8988T (cell line): Measurements from ENCODE around the gene SP2.

Experiments
- DNase-seq: peaks from one replicate; pipeline ENCODE4 v3.0.0; 2011

Gene SP2

DNA sequence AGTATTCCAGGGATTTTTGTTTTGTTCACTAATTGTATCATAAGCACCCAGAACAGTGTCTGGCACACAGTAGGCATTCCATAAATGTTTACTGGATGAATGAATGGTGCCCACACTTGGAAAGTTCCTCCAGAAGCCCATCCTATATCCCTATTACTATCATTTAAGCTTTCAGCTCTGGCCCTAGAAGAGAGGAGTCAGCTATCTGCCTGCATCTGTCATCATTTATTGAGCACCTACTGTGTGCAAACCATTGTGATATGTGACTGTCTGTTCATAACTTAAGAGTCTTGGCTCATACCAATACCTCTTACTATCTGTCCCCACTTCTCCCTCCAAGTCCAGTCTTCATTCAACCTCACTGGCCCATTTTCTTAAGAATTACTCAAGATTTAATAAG, 25.0 kb upstream of the SP2 start:
- DNase-seq: no peak

DNA sequence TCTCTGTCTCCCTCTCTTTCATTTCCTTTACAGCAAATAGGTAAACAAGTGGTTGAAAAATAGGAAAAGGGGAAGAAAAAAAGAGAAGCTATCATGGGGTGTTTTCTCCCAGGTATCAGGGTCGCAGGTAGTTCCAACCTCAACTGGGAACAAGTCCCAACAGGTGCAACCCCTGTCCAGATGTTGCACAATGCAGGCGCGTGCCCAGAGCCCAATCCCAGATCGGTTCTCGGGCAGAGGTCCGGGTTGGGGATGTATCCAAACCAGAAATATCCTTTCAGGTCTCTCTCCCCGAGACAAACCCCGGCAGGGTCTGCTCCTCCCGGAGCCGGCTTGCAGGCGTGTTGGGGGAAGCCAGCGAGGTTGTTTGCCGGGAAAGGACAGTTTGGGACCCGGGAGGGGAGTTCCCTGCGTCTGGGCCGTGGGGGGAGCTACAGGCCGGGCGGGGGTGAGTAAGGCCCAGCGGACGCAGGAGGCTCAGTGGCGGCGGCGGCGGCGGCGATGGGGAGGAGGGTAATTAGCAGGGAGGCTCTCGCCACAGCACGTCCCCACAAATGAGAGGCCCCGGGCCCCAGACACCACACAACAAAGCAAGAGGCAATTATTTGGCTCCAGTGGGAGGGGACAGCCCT, 23.9 kb upstream of the SP2 start:
- DNase-seq: no peak

DNA sequence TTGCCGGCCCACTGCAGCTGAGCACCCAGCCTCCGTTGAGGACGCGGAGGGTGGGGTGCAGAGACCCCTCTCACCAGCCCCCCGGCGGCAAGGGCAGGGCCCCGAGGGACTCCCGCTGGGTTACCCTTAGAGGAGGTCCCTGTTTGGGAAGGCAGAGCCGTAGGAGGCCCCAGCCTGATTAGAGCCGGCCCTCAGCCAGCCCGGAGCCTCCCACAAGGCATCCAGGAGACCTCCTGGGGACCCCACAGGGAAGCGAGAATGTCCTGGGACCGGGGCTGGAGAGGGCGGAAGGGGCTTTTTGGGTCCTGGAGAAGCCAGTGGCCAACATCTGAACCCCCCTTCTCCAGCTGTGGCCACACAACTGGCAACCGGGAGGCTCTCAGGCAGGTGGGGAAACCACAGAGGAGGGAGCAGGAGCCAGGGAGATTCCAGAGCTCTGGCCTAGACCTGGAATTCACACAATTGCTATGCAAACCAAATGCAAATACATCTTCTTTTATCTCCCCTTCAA, 23.3 kb upstream of the SP2 start:
- DNase-seq: no peak

DNA sequence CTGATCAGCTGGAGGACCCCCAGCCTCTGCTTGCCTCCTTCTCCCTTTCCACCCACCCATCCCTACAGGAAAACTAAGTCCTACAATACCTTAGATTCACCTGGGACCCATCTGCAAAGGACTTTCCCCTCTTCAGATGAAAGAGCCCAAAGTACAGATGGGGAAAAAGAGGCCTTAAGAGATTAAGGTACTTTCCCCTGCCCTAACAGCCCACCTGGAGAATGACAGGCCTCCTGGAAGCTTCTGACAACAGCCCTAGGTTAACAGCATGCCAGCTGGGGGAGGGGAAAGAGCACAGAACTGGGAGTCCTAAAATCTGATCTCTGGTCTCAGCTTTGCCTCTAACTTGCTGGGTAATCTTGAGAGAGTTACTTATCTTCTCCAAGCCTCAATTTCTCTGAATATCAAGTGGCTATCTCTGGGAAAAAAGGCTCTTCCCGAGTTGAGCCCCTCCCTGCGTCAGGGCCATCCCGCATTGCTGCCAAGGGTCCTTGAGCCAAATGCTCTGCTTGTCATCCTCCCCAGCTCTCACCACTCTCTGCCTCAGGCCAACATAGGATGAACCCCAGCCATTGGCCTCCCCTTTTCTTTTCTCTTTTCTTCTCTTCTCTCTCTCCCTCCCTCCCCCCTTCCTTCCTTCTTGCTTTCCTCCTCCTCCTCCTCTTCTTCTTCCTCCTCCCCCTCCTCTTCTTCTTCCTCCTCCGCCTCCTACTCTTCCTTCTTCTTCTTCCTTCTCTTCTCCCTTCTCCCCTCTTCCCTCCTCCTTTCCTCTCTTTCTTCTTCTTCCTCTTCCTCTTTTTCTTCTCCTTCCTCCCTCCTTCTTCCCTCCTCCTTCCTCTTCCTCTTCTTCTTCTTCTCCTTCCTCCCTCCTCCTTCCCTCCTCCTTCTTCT, 22.6 kb upstream of the SP2 start:
- DNase-seq: no peak

DNA sequence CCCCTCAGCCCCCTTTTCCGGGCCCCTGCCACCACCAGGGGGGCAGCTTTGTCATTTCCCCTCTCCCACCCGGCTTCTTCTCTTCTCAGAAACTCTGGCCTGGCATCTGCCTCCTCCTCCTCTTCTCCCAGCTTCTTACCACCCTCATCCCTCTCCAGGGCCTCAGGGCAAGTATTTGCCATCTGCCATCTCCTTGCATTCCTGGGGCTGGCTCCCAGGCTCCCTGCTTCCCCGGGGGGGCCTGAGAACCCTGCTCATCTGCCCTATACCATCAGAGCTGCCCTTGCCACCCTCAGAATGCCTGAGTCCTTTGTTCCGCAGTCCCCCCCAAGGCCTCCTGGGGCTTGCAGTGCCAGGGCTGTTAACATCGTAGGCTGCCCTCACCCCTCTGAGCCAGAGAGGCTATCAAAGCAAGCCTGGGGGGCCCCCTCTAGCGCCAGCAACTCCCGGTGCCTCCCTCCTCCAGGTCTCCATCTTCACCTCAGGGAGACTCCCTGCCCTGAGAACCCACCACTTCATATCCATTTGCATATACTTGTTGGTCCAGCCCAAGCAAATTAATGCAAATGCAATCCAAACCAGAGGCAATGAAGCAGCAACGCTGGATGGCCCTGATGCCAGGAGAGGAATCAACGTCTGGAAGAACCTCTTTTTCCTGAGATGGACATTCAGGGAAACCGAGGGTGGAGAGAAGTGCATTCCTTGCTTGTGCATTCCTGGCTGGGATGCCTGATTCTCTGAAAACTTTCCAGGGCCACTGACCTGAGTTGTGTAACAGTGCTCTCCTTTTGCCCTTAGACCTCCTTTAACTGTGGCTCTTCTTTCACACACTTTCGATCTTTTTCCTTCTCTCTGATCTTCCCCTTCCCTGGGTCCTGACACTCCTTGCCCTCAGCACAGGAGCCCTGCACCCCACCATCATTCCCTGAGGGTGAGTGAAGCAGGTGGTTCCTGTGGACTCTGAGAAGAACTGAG, 20.7 kb upstream of the SP2 start:
- no peak for DNase-seq

DNA sequence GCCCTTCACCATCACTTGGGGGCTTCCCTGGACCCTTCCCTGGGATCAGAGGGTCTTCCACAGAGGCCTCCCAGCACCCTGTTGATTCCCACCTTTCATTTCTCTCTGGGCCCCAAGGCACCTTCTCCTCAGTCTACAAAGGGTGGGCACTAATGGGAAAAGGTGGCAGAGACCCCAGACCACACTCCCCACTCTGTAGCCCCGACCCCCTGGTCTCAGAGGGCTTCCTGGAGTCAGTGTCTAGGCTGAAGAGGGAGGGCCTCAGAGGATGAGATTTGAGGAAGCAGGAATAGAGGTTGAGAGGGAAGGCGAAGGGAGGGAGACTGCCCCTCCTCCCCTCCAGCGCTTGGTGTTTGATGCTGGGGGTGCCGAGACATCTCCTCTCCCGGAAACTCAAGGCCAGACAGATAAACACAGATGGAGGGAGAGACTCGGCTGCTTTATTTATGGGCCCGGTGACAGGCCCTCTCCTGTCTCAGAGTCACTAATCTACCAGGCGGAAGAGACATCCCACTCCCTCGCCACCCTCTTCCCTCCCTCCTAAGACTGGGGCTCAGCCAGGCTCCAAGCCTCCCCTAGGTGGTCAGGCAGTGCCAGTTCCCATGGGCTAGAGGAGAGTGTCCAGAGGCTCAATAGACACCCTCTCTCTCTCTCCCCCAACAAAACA, 18.5 kb upstream of the SP2 start:
- DNase-seq: no peak

DNA sequence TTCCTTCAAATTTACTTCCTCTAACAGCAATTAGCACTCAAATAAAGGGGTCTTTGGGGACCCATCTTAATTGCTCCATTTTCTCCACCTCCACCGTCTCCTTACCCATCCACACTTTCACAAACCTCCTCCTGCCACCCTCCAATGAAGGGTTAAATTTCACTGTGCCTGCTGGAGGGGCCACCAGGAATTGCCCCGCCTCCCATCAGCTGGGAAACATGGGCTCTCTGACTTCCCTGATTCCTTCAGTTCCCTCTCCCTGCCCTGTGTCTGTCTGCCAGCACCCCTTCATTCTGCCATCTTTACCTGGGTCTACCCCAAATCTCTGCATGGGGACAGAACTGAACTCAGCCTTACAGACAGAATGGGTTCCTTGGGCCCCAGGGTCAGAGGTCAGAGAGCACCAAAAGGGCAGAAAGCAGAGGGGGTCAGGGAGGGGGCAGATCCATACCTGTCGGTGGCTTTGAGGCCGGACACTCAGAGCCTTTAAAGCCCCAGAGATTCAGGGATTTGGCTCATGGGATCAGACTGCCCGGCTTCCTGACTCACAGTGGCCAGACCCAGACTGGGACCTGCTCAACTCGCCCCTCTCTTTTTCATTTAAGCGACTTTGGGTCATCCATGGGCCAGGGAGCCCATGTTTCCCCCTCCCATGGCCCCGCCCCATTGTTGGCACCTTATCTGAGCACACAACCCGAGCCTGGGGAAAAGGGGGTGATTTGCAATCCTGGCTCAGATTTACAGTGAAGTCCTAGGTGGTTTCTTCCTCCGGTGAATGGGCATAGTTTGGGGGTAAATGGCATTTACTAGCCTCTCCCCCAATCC, 17.6 kb upstream of the SP2 start:
- DNase-seq: no peak

DNA sequence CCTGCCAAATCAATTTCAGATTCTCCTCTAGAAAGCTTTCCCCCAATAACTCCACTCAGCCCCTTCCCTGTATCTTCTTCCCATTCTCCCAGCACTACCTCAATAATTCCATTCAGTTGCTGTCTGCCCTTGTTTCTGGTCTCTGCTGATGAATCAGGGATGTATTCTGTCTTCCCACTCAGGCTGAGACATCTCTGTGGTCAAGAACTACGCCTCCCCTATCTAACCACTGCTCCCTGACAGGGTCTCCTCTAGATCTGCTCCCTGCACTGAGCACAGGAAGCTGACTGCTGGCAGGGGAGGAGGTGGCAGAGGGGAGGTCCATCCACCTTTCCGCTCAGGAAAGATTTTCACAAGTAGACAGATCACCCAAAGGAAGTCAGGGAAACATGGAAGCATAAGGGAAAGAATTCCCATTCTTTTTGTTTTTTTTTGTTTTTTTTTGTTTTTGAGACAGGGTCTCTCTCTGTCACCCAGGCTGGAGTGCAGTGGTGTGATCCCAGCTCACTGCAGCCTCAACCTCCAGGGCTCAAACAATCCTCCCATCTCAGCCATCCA, 16.9 kb upstream of the SP2 start:
- no peak for DNase-seq

DNA sequence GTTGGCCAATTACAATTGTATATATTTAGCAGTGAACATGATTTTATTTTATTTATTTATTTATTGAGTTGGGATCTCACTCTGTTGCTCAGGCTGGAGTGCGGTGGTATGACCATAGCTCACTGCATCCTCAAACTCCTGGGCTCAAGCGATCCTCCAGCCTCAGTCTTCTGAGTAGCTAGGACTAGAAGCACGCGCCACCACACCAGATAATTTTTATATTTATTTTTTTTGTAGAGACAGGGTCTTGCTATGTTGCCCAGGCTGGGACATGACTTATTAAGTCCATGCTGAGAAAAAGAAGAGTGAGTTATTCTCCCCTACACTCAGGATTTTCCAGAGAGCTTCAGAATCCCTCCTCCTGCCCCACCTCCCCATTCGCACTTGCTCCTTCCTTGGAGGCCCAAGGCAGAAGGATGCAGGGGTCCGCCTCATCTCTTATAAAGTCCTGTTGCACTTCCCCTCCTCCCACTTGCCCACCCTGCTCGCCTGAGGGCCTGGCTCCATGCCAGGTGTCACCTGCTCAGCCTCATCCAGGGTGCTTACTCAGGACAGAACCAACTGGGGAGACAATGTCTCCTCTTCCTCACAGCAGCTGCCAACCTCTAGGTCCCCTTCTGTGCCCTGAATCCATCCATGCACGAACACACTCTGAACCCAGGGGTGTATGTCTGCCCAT, 16.1 kb upstream of the SP2 start:
- DNase-seq: no peak

DNA sequence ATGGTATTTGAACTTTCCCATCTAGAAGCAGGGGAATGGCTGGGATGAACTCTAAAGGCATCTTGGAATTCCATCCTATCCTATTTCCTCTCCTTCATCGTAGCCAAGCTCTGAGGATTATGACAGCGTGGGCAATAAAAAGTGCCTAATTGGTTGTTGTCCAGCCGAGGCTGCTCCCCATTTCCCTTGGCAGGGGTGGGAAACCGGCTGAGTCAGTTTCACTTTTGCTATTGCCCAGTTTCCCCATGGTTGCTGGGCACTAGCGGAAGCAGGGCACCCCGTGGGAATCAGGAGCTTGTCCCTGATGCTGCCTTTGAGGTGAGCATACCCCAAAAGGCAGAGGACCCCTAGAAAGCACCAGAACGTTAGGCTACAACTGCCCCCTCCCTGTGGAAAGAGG, 13.8 kb upstream of the SP2 start:
- DNase-seq: no peak

DNA sequence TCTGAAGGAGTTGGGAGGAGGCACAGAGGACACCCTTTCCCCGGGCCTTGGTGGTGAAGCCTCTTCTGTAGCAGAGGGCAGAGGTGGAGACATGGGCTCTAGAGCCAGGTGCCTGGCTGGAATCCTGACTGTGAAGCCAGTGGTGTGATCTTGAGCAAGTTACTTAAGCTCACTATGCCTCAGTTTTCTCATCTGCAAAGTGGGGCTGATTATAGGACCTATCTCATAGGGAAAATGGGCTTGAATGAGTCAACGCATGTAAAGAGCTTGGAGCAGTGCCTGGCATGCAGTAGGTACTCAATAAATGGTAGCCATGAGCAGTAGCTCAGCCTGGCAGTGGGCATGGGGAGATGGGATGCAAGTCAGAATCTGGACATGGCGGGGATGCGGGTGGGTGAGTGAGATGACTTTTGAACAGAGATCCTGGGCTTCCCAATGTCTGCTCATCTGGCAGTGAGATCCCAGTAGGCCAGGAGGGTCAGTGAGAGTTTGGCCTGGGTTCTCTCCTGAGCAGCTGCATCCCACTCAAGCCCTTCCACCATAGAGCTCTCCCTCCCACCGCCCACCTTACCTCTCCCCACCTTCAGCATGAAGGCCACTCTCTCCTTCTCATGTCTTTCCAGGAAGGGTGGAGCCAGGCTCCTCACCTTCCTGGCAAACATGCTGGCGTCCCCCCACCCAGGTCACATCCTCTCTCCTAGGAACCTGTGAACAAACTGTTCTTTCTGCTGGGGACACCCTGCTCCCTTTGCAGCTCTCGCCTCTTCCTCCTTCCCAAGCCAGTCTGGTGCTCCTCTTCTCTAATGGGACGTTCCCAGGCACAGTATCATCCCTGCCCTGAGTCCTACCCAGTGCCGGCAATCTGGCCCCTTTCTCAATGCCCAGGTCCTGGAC, 13.1 kb upstream of the SP2 start:
- DNase-seq: no peak

DNA sequence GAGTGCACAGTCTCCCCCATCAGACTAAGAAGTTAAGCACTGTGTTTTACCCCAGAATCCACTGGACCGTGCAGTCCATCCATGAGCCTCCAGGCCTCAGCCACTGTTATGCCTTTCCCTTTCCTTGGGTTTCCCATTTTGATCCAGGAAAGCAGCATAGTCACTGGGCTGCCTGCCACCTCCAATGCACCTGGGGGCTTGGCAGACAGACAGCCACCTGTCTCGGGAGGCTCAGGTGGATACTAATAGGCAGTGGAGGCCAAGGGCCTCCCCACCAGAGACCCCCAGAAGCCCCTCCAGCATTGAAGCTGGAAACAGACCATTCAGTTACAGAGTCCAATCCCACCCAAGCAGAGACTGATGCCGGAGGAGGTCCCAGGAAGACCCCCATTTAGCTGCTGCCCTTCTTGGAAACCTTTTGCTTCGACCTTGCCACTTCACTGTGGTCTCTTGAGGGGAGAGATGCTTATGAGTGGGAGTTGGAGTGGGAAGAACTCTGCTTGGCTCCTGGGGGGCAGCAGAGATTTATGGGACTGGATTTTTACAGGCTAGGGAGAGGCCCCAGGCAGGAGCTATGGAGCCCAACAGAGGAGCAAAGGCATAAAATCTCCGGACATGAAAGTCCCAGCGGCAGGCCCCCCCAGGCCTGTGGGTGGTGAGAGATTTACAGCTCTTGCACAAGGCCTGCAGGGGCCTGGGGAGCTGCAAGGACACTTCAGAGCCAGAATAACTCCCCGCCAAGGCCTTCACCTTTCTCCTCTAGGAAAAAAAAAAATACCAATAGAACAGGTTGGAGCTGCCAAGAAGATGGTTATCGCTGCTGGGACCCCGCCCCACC, 12.2 kb upstream of the SP2 start:
- DNase-seq: no peak

DNA sequence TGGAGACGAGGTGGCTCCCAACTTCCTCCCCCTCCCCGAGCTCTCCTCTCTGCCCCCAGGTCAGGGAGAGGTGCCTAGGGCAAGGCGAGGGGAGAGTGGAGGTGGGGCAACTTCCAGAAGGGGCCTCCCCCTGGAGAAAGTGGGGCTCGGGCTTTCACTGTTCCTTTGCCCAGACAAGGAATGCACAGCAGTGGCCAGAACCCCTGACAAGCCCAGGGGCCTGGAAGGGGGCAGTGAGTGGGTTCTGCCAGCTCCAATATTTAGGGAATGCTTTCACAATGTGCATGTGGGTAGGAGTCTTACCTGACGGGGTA, 11.7 kb upstream of the SP2 start:
- no peak for DNase-seq

DNA sequence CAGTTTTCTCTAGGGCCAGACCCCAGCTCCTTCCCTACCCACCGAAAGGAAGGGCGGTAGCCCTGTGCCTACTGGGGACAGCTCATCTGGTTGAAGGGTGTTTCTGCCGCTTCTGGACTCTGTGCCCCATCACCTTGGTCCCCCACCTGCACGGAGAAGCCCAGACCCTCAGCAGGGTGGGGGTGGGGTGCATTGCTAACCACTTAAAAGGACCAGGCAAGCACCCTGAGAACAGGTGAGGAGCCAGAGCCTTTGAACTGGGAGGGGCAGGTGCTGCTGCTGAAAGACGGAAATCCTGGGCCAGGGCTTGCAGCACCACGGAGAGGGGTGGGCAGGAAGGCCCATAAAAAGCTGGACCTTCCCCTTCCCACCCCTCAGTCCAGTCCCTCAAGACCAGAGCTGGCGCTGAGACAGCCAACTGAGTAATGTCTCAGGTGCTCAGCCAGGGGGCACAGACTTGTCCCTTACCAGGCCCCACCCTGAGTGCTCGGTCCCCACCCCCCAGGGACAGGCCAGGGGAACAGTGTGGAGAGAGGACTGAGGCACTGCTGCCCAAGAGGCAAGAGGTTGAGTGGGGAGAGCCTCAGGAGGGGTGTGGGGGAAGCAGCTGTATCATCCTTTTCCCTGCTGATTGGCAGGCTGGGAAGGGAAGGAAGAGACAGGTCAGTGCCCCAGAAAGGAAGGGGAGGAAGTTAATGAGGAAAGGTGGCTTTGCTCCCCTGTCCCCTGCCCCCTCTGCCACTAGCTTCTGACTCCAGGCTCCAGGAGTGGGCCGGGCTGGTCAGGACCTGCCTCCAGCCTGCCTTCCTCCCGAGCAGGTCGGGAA, 10.9 kb upstream of the SP2 start:
- no peak for DNase-seq

DNA sequence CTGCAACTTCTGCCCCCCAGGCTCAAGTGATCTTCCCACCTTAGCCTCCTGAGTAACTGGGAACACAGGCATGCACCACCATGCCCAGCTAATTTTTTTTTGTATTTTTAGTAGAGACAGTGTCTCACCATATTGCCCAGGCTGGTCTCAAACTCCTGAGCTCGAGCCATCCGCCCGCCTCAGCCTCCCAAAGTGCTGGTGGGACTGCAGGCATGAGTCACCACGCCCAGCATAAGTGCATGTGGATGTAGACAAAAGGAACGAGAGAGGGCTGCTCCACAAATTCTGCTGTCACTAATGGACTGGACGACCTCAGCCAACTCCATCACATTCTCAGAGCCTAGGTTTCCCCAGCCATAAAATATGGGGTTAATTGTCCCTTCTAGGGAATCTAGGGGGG, 7.7 kb upstream of the SP2 start:
- no peak for DNase-seq

DNA sequence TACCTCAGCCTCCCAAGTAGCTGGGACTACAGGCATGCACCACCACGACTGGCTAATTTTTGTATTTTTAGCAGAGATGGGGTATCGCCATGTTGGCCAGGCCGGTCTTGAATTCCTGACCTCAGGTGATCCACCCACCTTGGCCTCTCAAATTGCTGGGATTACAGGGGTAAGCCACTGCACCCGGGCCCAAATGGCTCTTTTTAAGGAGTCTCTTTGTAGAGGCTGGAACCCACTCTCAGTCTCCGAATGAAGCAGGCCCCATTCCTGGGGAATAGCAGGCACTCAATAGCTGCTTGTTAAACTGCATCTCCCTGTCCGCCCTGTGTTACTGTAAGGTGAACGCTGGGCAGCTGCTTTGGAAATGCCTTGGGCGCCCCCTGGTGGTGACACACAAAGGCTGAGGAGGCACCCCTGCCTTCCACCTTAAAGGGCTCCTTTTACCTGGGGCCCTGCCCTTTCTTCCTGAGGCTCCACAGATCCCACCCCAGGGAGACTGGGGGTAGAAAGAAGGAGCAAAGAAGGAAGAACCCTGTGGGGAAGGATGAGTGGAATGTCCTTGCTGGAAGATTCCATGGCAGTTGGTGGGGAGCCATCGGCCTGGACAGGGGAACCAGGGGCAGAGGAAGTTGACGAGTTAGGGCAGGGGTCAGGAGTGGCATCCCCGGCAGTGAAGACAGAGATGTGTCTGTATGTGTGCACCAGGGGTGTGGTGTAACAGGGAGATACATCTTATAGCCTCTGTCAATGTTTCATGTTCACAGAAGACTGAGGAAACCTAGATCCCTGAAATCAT, 6.1 kb upstream of the SP2 start:
- peak; percentile 84 for DNase-seq

DNA sequence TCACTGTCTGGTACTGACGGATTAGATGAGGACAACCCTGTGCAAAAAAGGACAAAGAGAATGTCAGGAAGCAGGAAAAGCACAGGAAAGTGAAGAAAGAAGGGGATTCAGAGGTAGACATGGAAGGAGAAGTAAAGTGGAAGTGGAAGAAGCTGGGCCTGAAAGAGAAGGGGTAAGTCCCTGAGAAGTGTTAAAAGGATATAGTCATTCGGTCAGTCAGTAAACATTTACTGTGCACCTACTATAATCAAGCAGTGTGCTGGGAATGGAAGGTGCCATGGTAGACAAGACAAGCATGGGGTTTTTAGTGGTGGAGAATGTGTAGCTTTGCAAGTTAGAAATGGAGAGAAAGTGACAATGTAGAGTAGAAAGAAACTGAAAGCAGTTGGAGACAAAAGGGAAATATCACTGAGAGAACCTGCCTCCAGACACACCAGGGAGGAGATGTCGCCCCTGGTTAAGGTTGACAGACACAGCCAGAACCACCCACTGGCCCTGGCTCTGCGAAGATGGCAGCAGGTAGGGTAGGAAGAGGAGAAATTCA, 4.4 kb upstream of the SP2 start:
- DNase-seq: no peak
